ENCODE measurements around the gene NUP88.

Gene NUP88

DNA sequence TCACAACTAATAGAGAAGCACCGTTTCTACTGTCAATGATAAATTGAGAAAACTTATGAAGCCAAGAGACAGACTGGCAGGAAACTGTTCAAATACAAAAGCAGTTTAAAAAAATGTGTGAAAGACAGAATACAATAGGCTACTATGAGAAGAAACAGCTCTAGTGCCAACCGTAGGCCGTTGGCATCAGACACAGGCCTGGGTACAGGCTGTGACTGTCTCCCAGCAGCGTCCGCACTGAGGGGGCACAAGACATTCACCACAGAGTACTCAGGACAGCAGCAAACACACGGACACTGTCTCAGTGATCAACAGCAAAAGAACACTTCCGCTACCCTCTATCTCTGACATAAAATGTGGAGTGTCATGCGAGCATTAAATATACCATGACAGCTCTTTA lies 27.3 kb upstream of the NUP88 start:
- Histone ChIP-seq H3K36me3 (ENCODE audit: control insufficient read depth, insufficient read depth, low read length) (peaks cover 6% of the 10 kb centered on the region), H2BK120ac (ENCODE audit: low read depth, low read length) (no peak overlapping the region), H4K5ac (ENCODE audit: low read length) (no peak overlapping the region), H4K8ac (ENCODE audit: low read depth, low read length) (no peak overlapping the region), H3K18ac (ENCODE audit: low read length) (no peak overlapping the region), H2AK5ac (ENCODE audit: low read length) (no peak overlapping the region), H3K4me2 (ENCODE audit: low read length) (no peak overlapping the region), H3K23ac (ENCODE audit: low read length) (no peak overlapping the region), H2BK5ac (ENCODE audit: low read length) (no peak overlapping the region), H3K56ac (ENCODE audit: low read length) (no peak overlapping the region), H2BK15ac (replicated peaks; ENCODE audit: low read depth) (no peak overlapping the region), H3K79me2 (ENCODE audit: control insufficient read depth, insufficient read depth, low read length) (no peaks in the 10 kb centered on the region), H3K27ac (ENCODE audit: low read depth, low read length) (no peak overlapping the region), H3K9ac (ENCODE audit: low read length) (no peak overlapping the region), H3K4ac (ENCODE audit: low read depth, low read length) (no peak overlapping the region), H3K4me1 (ENCODE audit: control insufficient read depth, low read depth, low read length) (no peaks in the 10 kb centered on the region), H3K4me3 (ENCODE audit: low read length) (no peak overlapping the region), H3K27me3 (ENCODE audit: insufficient read depth, low read length, poor library complexity) (no peaks in the 10 kb centered on the region), H3K79me1 (ENCODE audit: low read length) (no peaks in the 10 kb centered on the region)
- no peak for DNase-seq
- WGBS (ENCODE audit: extremely low coverage, insufficient coverage, low lambda C conversion rate): no CpG with 5 or more reads among the region's 8 CpGs

DNA sequence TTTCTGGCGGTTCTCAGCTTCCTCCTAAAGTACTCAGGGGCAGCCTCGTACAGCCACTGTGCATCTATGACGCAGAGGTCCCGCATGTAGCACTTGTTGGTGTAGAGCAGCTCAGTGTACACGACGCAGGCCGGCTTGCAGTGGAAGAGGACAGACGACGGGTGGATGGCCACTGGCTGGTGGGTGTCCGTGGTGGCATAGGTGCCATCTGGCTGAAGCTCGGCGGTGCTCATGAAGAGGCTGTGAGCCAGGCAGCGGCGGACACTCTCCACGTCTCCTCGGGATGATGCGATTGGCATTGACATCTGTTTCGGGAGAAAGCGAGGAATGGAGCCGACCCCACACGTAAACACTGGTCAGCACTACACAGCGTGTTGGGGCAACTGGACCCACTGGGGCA lies 24.7 kb upstream of the NUP88 start:
- H3K79me2 ChIP-seq (ENCODE audit: control insufficient read depth, insufficient read depth, low read length): no peaks in the 10 kb centered on the region
- H3K4ac ChIP-seq (ENCODE audit: low read depth, low read length): no peak overlapping the region
- peaks cover 8% of the 10 kb centered on the region for H3K36me3 ChIP-seq (ENCODE audit: control insufficient read depth, insufficient read depth, low read length)
- no peak overlapping the region for H4K8ac ChIP-seq (ENCODE audit: low read depth, low read length)
- H3K4me2 ChIP-seq (ENCODE audit: low read length): no peak overlapping the region
- no peaks in the 10 kb centered on the region for H3K4me1 ChIP-seq (ENCODE audit: control insufficient read depth, low read depth, low read length)
- H2BK5ac ChIP-seq (ENCODE audit: low read length): no peak overlapping the region
- H2AK5ac ChIP-seq (ENCODE audit: low read length): no peak overlapping the region
- no peak overlapping the region for H2BK15ac ChIP-seq (replicated peaks; ENCODE audit: low read depth)
- H3K9ac ChIP-seq (ENCODE audit: low read length): no peak overlapping the region
- no peak overlapping the region for H3K4me3 ChIP-seq (ENCODE audit: low read length)
- no CpG with 5 or more reads among the region's 22 CpGs for WGBS (ENCODE audit: extremely low coverage, insufficient coverage, low lambda C conversion rate)
- no peak overlapping the region for H4K5ac ChIP-seq (ENCODE audit: low read length)
- no peak for DNase-seq
- H3K23ac ChIP-seq (ENCODE audit: low read length): no peak overlapping the region
- no peak overlapping the region for H3K56ac ChIP-seq (ENCODE audit: low read length)
- H3K18ac ChIP-seq (ENCODE audit: low read length): no peak overlapping the region
- no peaks in the 10 kb centered on the region for H3K27me3 ChIP-seq (ENCODE audit: insufficient read depth, low read length, poor library complexity)
- H2BK120ac ChIP-seq (ENCODE audit: low read depth, low read length): no peak overlapping the region
- no peak overlapping the region for H3K27ac ChIP-seq (ENCODE audit: low read depth, low read length)
- H3K79me1 ChIP-seq (ENCODE audit: low read length): no peaks in the 10 kb centered on the region

DNA sequence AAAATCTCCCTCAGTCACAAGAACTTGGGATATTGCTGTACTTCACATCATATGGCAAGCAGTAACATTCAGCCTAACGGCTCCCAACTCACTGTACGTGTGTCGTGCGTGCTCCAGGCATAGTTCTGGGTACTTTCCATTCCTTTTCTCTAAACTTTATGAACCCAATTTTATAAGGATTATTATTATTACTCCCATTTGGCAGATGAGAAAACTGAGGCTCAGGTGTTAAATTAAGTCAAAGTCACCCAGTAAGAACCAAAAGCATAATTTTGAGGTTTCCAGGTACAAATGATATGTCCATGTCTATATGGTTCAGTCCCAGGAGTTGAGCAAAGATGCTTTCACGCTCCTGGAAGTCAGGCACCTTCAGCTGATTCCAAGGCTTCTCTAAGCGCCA lies 24.3 kb upstream of the NUP88 start:
- peaks cover 8% of the 10 kb centered on the region for H3K36me3 ChIP-seq (ENCODE audit: control insufficient read depth, insufficient read depth, low read length)
- H3K27me3 ChIP-seq (ENCODE audit: insufficient read depth, low read length, poor library complexity): no peaks in the 10 kb centered on the region
- no peak overlapping the region for H3K23ac ChIP-seq (ENCODE audit: low read length)
- no peak overlapping the region for H4K5ac ChIP-seq (ENCODE audit: low read length)
- no peak overlapping the region for H3K4ac ChIP-seq (ENCODE audit: low read depth, low read length)
- no peak overlapping the region for H3K56ac ChIP-seq (ENCODE audit: low read length)
- H3K79me2 ChIP-seq (ENCODE audit: control insufficient read depth, insufficient read depth, low read length): peaks cover 2% of the 10 kb centered on the region
- no peaks in the 10 kb centered on the region for H3K4me1 ChIP-seq (ENCODE audit: control insufficient read depth, low read depth, low read length)
- H3K4me2 ChIP-seq (ENCODE audit: low read length): no peak overlapping the region
- H2BK5ac ChIP-seq (ENCODE audit: low read length): no peak overlapping the region
- no peak overlapping the region for H3K4me3 ChIP-seq (ENCODE audit: low read length)
- H2BK120ac ChIP-seq (ENCODE audit: low read depth, low read length): no peak overlapping the region
- H2BK15ac ChIP-seq (replicated peaks; ENCODE audit: low read depth): no peak overlapping the region
- H2AK5ac ChIP-seq (ENCODE audit: low read length): no peak overlapping the region
- H4K8ac ChIP-seq (ENCODE audit: low read depth, low read length): no peak overlapping the region
- no peak for DNase-seq
- H3K79me1 ChIP-seq (ENCODE audit: low read length): no peaks in the 10 kb centered on the region
- H3K18ac ChIP-seq (ENCODE audit: low read length): no peak overlapping the region
- no peak overlapping the region for H3K27ac ChIP-seq (ENCODE audit: low read depth, low read length)
- no peak overlapping the region for H3K9ac ChIP-seq (ENCODE audit: low read length)
- WGBS (ENCODE audit: extremely low coverage, insufficient coverage, low lambda C conversion rate): no CpG with 5 or more reads among the region's 6 CpGs

- peak overlapping the region; percentile 9 for H3K56ac ChIP-seq (ENCODE audit: low read length)
- no CpG with 5 or more reads among the region's 1 CpG for WGBS (ENCODE audit: extremely low coverage, insufficient coverage, low lambda C conversion rate)
- H3K79me1 ChIP-seq (ENCODE audit: low read length): peaks cover 3% of the 10 kb centered on the region
- no peak overlapping the region for H2BK15ac ChIP-seq (replicated peaks; ENCODE audit: low read depth)
- no peak overlapping the region for H3K18ac ChIP-seq (ENCODE audit: low read length)
- no peak for DNase-seq
- peak overlapping the region; percentile 30 for H3K4me2 ChIP-seq (ENCODE audit: low read length)
- no peak overlapping the region for H4K5ac ChIP-seq (ENCODE audit: low read length)
- H3K4ac ChIP-seq (ENCODE audit: low read depth, low read length): no peak overlapping the region
- peaks cover 33% of the 10 kb centered on the region for H3K79me2 ChIP-seq (ENCODE audit: control insufficient read depth, insufficient read depth, low read length)
- H3K23ac ChIP-seq (ENCODE audit: low read length): no peak overlapping the region
- no peak overlapping the region for H3K4me3 ChIP-seq (ENCODE audit: low read length)
- peaks cover 13% of the 10 kb centered on the region for H3K36me3 ChIP-seq (ENCODE audit: control insufficient read depth, insufficient read depth, low read length)
- H3K27ac ChIP-seq (ENCODE audit: low read depth, low read length): no peak overlapping the region
- no peaks in the 10 kb centered on the region for H3K4me1 ChIP-seq (ENCODE audit: control insufficient read depth, low read depth, low read length)
- H2BK120ac ChIP-seq (ENCODE audit: low read depth, low read length): no peak overlapping the region
- H3K9ac ChIP-seq (ENCODE audit: low read length): peak overlapping the region; percentile 28
- H3K27me3 ChIP-seq (ENCODE audit: insufficient read depth, low read length, poor library complexity): no peaks in the 10 kb centered on the region
- no peak overlapping the region for H2AK5ac ChIP-seq (ENCODE audit: low read length)
- no peak overlapping the region for H2BK5ac ChIP-seq (ENCODE audit: low read length)
- H4K8ac ChIP-seq (ENCODE audit: low read depth, low read length): no peak overlapping the region
Measured at GRCh38 chr17:5439446-5439764, 19.9 kb upstream of the NUP88 start.

DNA sequence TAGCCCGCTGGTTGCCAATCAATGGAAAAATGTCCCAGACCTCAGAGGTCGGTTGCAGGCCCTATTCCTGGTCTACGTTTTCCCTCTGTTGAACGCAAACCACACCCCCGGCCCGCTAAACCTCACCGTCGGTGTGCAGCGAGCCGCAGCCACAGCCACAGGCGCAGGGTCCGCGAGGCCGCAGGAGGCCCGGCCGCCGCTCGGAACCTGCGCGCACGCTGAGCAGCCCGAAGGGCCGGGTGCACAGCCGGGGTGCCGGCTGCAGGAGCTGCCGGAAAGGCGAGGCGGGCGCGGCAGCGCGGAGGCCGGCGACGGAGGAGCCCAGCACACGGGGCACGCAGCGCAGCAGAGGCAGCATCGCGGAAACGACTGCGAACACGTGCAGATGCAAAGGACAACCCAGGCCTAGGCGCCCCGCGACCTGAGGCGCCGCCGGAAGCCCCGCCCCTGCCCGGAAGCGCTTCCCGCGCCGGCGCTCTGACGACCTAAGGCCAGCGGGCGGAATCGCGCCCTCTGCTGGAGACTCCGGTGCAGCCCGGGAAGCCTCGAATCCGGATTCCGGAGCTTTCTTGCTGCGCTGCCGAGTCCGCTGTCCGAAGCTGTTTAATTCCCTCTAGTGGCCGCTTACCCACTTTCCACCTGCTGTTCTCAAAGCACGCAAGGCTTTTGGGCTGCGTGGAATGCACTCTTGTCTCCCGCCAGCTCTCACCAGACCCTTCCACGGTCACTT lies 19.4 kb upstream of the NUP88 start, which contains the start of gene C1QBP:
Gene C1QBP (minus strand): TSS at position 440 of the 730 bp plus-strand sequence. CDS start 82 bp downstream, at position 358.
- Histone ChIP-seq H3K79me2 (ENCODE audit: control insufficient read depth, insufficient read depth, low read length) (peaks cover 33% of the 10 kb centered on the region), H3K36me3 (ENCODE audit: control insufficient read depth, insufficient read depth, low read length) (peaks cover 16% of the 10 kb centered on the region), H3K4me3 (ENCODE audit: low read length) (peak within 1 kb of the TSS; percentile 88), H3K9ac (ENCODE audit: low read length) (peak within 1 kb of the TSS; percentile 94), H3K56ac (ENCODE audit: low read length) (peak within 1 kb of the TSS; percentile 97), H4K5ac (ENCODE audit: low read length) (no peak within 1 kb of the TSS), H3K23ac (ENCODE audit: low read length) (peak within 1 kb of the TSS; percentile 59), H3K4me2 (ENCODE audit: low read length) (peak within 1 kb of the TSS; percentile 43), H3K27ac (ENCODE audit: low read depth, low read length) (peak within 1 kb of the TSS; percentile 75), H3K18ac (ENCODE audit: low read length) (peak within 1 kb of the TSS; percentile 98), H3K79me1 (ENCODE audit: low read length) (peaks cover 3% of the 10 kb centered on the region), H3K4me1 (ENCODE audit: control insufficient read depth, low read depth, low read length) (no peaks in the 10 kb centered on the region), H3K27me3 (ENCODE audit: insufficient read depth, low read length, poor library complexity) (no peaks in the 10 kb centered on the region), H4K8ac (ENCODE audit: low read depth, low read length) (peak within 1 kb of the TSS; percentile 68), H3K4ac (ENCODE audit: low read depth, low read length) (peak within 1 kb of the TSS; percentile 87), H2BK15ac (replicated peaks; ENCODE audit: low read depth) (no peak within 1 kb of the TSS), H2BK5ac (ENCODE audit: low read length) (no peak within 1 kb of the TSS), H2BK120ac (ENCODE audit: low read depth, low read length) (no peak within 1 kb of the TSS), H2AK5ac (ENCODE audit: low read length) (no peak within 1 kb of the TSS)
- DNase-seq: peak; percentile 95
- WGBS (ENCODE audit: extremely low coverage, insufficient coverage, low lambda C conversion rate): no CpG with 5 or more reads among the region's 75 CpGs

Measured in mesendoderm (in vitro differentiated cells).